Endothelial cell of umbilical vein (primary cell): ENCODE results near the gene FIBCD1. TPM values are rescaled to one million over a fixed set of nuclear protein-coding genes. Genes with fewer than 3 reads are reported as not detected.

ENCODE experiments used
- BruUV-seq: library from RNA; stranded (reverse); fragments of 400-500 nt; replicated peaks from 2 replicates; lab custom pipeline; 2021; lab: Mats Ljungman, UMichigan
- CTCF ChIA-PET: fragments of 300-600, 350-600 bp; sonication (Branson Sonifier 250); formaldehyde crosslinking; loops from one replicate; lab custom pipeline; 2021; ENCODE audit warnings: antibody characterized with exemption, inconsistent platforms; lab: Charles Lee
- POLR2A ChIA-PET: fragments of 300-600, 350-600 bp; sonication (Branson Sonifier 250); formaldehyde crosslinking; loops from one replicate; lab custom pipeline; 2021; ENCODE audit warnings: antibody characterized with exemption, inconsistent platforms; lab: Charles Lee
- DNase-seq: peaks from one replicate; pipeline ENCODE4 v3.0.0-alpha.2; 2011; ENCODE audit warnings: low read depth, low spot score
- FAIRE-seq: peaks from 2 replicates; lab custom pipeline; 2011; peaks lifted over from hg19 to GRCh38; lab: Jason Lieb, UNC
- H2AFZ ChIP-seq: 2 replicates; pipeline ENCODE4 v1.6.0; 2012; ENCODE audit warnings: low read depth, low read length, control low read depth, inconsistent platforms
- H3K27ac ChIP-seq: 2 replicates; pipeline ENCODE4 v1.5.1; 2011; ENCODE audit warnings: low read depth, mild to moderate bottlenecking, control low read depth, low read length, moderate library complexity; ENCODE audit not compliant: insufficient read depth
- H3K27me3 ChIP-seq, 2 experiments: 2 replicates each; pipeline versions ENCODE4 v1.6.0 to v1.6.1; 2011; ENCODE audit warnings: low read length in 2 of 2, mixed read lengths in 1 of 2; ENCODE audit not compliant: control insufficient read depth in 2 of 2, insufficient read depth in 2 of 2
- H3K36me3 ChIP-seq, 2 experiments: 2 replicates in 1 of 2; 3 replicates in 1 of 2; pipeline ENCODE4 v1.5.1; 2011; ENCODE audit warnings: low read length in 2 of 2, mild to moderate bottlenecking in 1 of 2, moderate library complexity in 1 of 2; ENCODE audit not compliant: control insufficient read depth in 2 of 2, insufficient read depth in 2 of 2; ENCODE audit errors: extremely low read depth in 1 of 2
- H3K4me1 ChIP-seq: 3 replicates; pipeline ENCODE4 v1.5.1; 2011; ENCODE audit warnings: mild to moderate bottlenecking, low read length; ENCODE audit not compliant: control insufficient read depth, insufficient read depth; ENCODE audit errors: extremely low read depth
- H3K4me2 ChIP-seq: 2 replicates; pipeline ENCODE4 v1.6.1; 2011; ENCODE audit warnings: low read length, control low read depth, mixed read lengths; ENCODE audit not compliant: insufficient read depth
- H3K4me3 ChIP-seq, 3 experiments: fragments of 200-600 bp in 1 of 3; sonication (generic), shearing (Covaris generic) in 1 of 3; replicated peaks in 1 of 3; 2 replicates each; pipeline ENCODE4 v1.5.1; 2011 to 2016; ENCODE audit warnings: control low read depth in 3 of 3, low read length in 3 of 3, mild to moderate bottlenecking in 2 of 3, inconsistent platforms in 1 of 3, low read depth in 1 of 3, moderate library complexity in 1 of 3; ENCODE audit not compliant: insufficient read depth in 1 of 3
- H3K79me2 ChIP-seq: 2 replicates; pipeline ENCODE4 v1.6.0; 2012; ENCODE audit warnings: low read length, inconsistent platforms; ENCODE audit not compliant: control insufficient read depth, insufficient read depth
- H3K9ac ChIP-seq: replicated peaks from 2 replicates; pipeline ENCODE3; 2011; ENCODE audit warnings: low read length, control low read depth; ENCODE audit not compliant: insufficient read depth; ENCODE audit errors: extremely low read depth
- H3K9me1 ChIP-seq: replicated peaks from 3 replicates; pipeline ENCODE4 v1.6.0; 2011; ENCODE audit warnings: mild to moderate bottlenecking, low read length; ENCODE audit not compliant: control insufficient read depth, insufficient read depth; ENCODE audit errors: extremely low read depth
- H3K9me3 ChIP-seq: replicated peaks from 2 replicates; pipeline ENCODE4 v1.5.1; 2012; ENCODE audit warnings: low read length, inconsistent platforms; ENCODE audit not compliant: control insufficient read depth, insufficient read depth
- H4K20me1 ChIP-seq: replicated peaks from 2 replicates; pipeline ENCODE3; 2011; ENCODE audit warnings: mild to moderate bottlenecking, low read length; ENCODE audit not compliant: control insufficient read depth, insufficient read depth; ENCODE audit errors: extremely low read depth
- EZH2 ChIP-seq: IDR thresholded peaks from 2 replicates; pipeline ENCODE4 v1.6.1; 2012; ENCODE audit warnings: borderline replicate concordance, low read depth, mild to moderate bottlenecking, moderate library complexity, low read length, inconsistent platforms; ENCODE audit not compliant: severe bottlenecking
- FOS ChIP-seq: IDR thresholded peaks from 2 replicates; pipeline ENCODE4 v1.6.1; 2011; ENCODE audit warnings: mild to moderate bottlenecking, low read length, moderate library complexity, borderline replicate concordance; ENCODE audit not compliant: insufficient read depth
- GATA2 ChIP-seq: IDR thresholded peaks from 2 replicates; pipeline ENCODE4 v1.7.0; 2011; ENCODE audit warnings: low read depth, mild to moderate bottlenecking, moderate library complexity, mixed read lengths, low read length; ENCODE audit not compliant: insufficient read length, insufficient read depth
- JUN ChIP-seq: IDR thresholded peaks from 2 replicates; pipeline ENCODE4 v1.6.1; 2011; ENCODE audit warnings: borderline replicate concordance, low read depth; ENCODE audit not compliant: insufficient read length, insufficient read depth
- MYC ChIP-seq: IDR thresholded peaks from one replicate; pipeline ENCODE4 v1.6.1; 2011; ENCODE audit warnings: mild to moderate bottlenecking, low read depth, low read length
- POLR2A ChIP-seq: IDR thresholded peaks from 2 replicates; pipeline ENCODE4 v1.6.1; 2012; ENCODE audit warnings: low read depth, mild to moderate bottlenecking, control low read depth, low read length
- POLR2AphosphoS5 ChIP-seq: IDR thresholded peaks from 2 replicates; pipeline ENCODE4 v1.6.1; 2012; ENCODE audit warnings: low read depth, mild to moderate bottlenecking, control low read depth, low read length, moderate library complexity; ENCODE audit not compliant: insufficient read depth
- dilution Hi-C: fragments of 300-500 bp; cut with MboI; formaldehyde crosslinking; loops from one replicate; pipeline ENCODE4 v1.15.0; 2019; ENCODE audit warnings: low sequenced_read_pairs; ENCODE audit not compliant: extremely low pct_ligation_motif_present
- intact Hi-C: fragments of 100-400 bp; cut with micrococcal nuclease; formaldehyde crosslinking; loops from one replicate; pipeline ENCODE4 v1.10.0; 2022
- polyA plus RNA-seq, 4 experiments: library from polyadenylated mRNA; depleted of rRNA in 3 of 4; stranded (reverse) in 3 of 4; unstranded in 1 of 4; fragments of >200 nt; gene quantifications; 2 replicates each; pipeline versions ENCODE4 v1.2.1 to v1.2.3, GENCODE V29; 2011 to 2012; ENCODE audit warnings: missing spikeins in 1 of 4
- total RNA-seq: library from RNA; stranded (reverse); gene quantifications from 2 replicates; pipeline ENCODE4 v1.2.3, GENCODE V29; 2021
- TF ChIP-seq, protein P1 (sequence below): IDR thresholded peaks from 2 replicates; pipeline ENCODE4 v1.6.1; 2011; ENCODE audit not compliant: insufficient read depth, insufficient read length
- TF ChIP-seq, protein P2 (sequence below), 2 donors: IDR thresholded peaks; 1 replicate in 1 of 2; 2 replicates in 1 of 2; pipeline ENCODE4 v1.5.1; 2011; ENCODE audit warnings: low read length in 2 of 2, mild to moderate bottlenecking in 2 of 2, moderate library complexity in 2 of 2, control low read depth in 1 of 2, inconsistent platforms in 1 of 2, low read depth in 1 of 2; ENCODE audit not compliant: insufficient read depth in 1 of 2; ENCODE audit errors: extremely low read depth in 1 of 2

The FIBCD1 gene
- total and polyA plus RNA-seq, 2 donors (not counting 3 experiments of a cell fraction or from before 2014, with no cell fraction given) = 0.14 TPM; not detected in 1

DNA sequence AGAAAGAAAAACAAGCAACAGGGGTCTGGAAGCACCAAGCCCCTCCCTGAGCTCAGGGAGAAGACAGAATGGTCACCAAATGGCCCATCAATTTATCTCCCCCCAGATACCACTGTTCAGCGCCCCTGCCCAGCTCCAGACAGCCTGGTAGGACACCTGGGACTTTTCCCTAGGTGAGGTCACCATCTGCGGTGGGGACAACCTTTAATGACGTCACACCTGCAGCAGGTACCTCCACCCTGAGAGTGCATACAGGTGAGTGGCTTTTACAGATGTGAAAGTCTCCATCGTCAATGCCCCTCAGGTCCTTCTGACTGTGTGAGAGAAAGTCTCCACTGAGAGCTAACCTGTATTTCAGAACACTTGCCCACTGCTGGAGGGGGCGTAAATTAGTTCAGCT is 35.6 kb upstream of the FIBCD1 start:
- DNase-seq = no peak
- no peaks in the 10 kb centered on the region for H4K20me1 ChIP-seq
- H3K4me3 ChIP-seq = no peak overlapping the region
- no TSS peak for BruUV-seq
- H3K36me3 ChIP-seq = no peaks in the 10 kb centered on the region
- no peak for FAIRE-seq
- TF ChIP-seq, protein P1, sequence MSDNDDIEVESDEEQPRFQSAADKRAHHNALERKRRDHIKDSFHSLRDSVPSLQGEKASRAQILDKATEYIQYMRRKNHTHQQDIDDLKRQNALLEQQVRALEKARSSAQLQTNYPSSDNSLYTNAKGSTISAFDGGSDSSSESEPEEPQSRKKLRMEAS = no peak
- TF ChIP-seq POLR2AphosphoS5 = no peak
- TF ChIP-seq, protein P2, sequence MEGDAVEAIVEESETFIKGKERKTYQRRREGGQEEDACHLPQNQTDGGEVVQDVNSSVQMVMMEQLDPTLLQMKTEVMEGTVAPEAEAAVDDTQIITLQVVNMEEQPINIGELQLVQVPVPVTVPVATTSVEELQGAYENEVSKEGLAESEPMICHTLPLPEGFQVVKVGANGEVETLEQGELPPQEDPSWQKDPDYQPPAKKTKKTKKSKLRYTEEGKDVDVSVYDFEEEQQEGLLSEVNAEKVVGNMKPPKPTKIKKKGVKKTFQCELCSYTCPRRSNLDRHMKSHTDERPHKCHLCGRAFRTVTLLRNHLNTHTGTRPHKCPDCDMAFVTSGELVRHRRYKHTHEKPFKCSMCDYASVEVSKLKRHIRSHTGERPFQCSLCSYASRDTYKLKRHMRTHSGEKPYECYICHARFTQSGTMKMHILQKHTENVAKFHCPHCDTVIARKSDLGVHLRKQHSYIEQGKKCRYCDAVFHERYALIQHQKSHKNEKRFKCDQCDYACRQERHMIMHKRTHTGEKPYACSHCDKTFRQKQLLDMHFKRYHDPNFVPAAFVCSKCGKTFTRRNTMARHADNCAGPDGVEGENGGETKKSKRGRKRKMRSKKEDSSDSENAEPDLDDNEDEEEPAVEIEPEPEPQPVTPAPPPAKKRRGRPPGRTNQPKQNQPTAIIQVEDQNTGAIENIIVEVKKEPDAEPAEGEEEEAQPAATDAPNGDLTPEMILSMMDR (IDR thresholded peaks at IDR 0.05; ENCODE audit: extremely low read depth in 1 of 2, insufficient read depth in 1 of 2, low read depth in 1 of 2, low read length in 2 of 2) = no peak
- TF ChIP-seq FOS = no peak
- TF ChIP-seq GATA2 = no peak
- TF ChIP-seq JUN = no peak
- no peak for TF ChIP-seq EZH2
- no peak for TF ChIP-seq MYC
- TF ChIP-seq POLR2A = no peak
- H3K4me1 ChIP-seq = no peaks in the 10 kb centered on the region
- CTCF ChIA-PET = interaction anchor here (1.1 to 2.2 kb wide), 4 partner anchors 7 to 25 kb away, joined by 3 to 7 read pairs (median 3); no protein-coding TSS in a partner anchor
- dilution Hi-C loops = no loop called here
- H3K4me2 ChIP-seq = no peak overlapping the region
- H3K9me1 ChIP-seq = no peaks in the 10 kb centered on the region
- no peaks in the 10 kb centered on the region for H3K9me3 ChIP-seq
- H3K27me3 ChIP-seq = peaks cover 0 to 6% of the 10 kb centered on the region in 2 experiments
- intact Hi-C loops = no loop called here
- H3K79me2 ChIP-seq = no peaks in the 10 kb centered on the region
- POLR2A ChIA-PET = no interaction called here
- H3K9ac ChIP-seq = no peak overlapping the region
- H3K27ac ChIP-seq = no peak overlapping the region
- no peak overlapping the region for H2AFZ ChIP-seq
